Gastroesophageal sphincter (tissue), 3 donors: ENCODE results near the gene RAB18.

Source experiments
- CTCF ChIP-seq, 4 experiments: fragments of 200-600 bp in 2 of 4; fragments of 450-650 bp in 2 of 4; sonication (generic) in 1 of 4; IDR thresholded peaks; one replicate each; pipeline ENCODE4 v1.5.1; 2017 to 2019; ENCODE audit warnings: antibody characterized with exemption in 4 of 4, mild to moderate bottlenecking in 2 of 4, moderate library complexity in 2 of 4
- EP300 ChIP-seq: sonication (generic); formaldehyde crosslinking; IDR thresholded peaks from one replicate; pipeline ENCODE4 v1.6.1; 2017; ENCODE audit warnings: antibody characterized with exemption, mild to moderate bottlenecking
- POLR2A ChIP-seq, 2 donors: fragments of 450-650 bp; IDR thresholded peaks; one replicate each; pipeline ENCODE4 v1.6.1; 2017; ENCODE audit warnings: antibody characterized with exemption in 2 of 2, mild to moderate bottlenecking in 2 of 2, moderate library complexity in 1 of 2

- no peak for TF ChIP-seq CTCF (IDR thresholded peaks at IDR 0.05)
- TF ChIP-seq POLR2A (IDR thresholded peaks at IDR 0.05) = no peak
- no peak for TF ChIP-seq EP300
Measured at GRCh38 chr10:27537787-27538186, 33.7 kb downstream of the RAB18 start.
